ENCODE data around the gene ROS1. TPM values are rescaled to one million over a fixed set of nuclear protein-coding genes. Genes with fewer than 3 reads are reported as not detected.

Gene ROS1
- polyA plus RNA-seq, 3 donors = not detected

GRCh38 chr6:117338567-117338966 is 87.2 kb downstream of the ROS1 start:
- Mint-ChIP-seq H3K27ac (no peak overlapping the region), H3K4me3 (no peak overlapping the region), H3K27me3 (ENCODE audit: low read depth in 3 of 3) (no peaks in the 10 kb centered on the region), H3K4me1 (no peaks in the 10 kb centered on the region), H3K9me3 (peaks cover 0 to 5% (median 0%) of the 10 kb centered on the region in 7 donors), H3K36me3 (no peaks in the 10 kb centered on the region)
- H3K36me3 ChIP-seq (replicated peaks in 1 of 2; ENCODE audit: control insufficient read depth in 1 of 2, insufficient read depth in 2 of 2, low read length in 2 of 2) = no peaks in the 10 kb centered on the region
- H3K4me2 ChIP-seq (replicated peaks; ENCODE audit: extremely low read depth, low read length, poor library complexity, severe bottlenecking) = no peak overlapping the region
- DNase-seq = no peak
- intact Hi-C loops (cut with micrococcal nuclease) = no loop called here
- no peaks in the 10 kb centered on the region for H3K9me3 ChIP-seq (replicated peaks in 1 of 2; ENCODE audit: control insufficient read depth in 1 of 2, insufficient read depth in 1 of 2, low read length in 2 of 2)
- H3K9ac ChIP-seq (ENCODE audit: insufficient read depth, low read length, poor library complexity, severe bottlenecking) = no peak overlapping the region
- H3K4me1 ChIP-seq (ENCODE audit: control insufficient read depth in 1 of 2, insufficient read depth in 2 of 2, low read length in 2 of 2) = no peaks in the 10 kb centered on the region
- H3K79me2 ChIP-seq (ENCODE audit: insufficient read depth, low read length) = no peaks in the 10 kb centered on the region
- peaks cover 0 to 2% of the 10 kb centered on the region in 2 donors for H3K27me3 ChIP-seq (ENCODE audit: control insufficient read depth in 2 of 2, insufficient read depth in 2 of 2, low read length in 2 of 2)
- no peak overlapping the region for H3K27ac ChIP-seq (ENCODE audit: low read depth in 1 of 2, low read length in 2 of 2)
- no peak overlapping the region for H3K4me3 ChIP-seq (replicated peaks in 1 of 3; ENCODE audit: low read depth in 2 of 3, low read length in 3 of 3)
- no peak for TF ChIP-seq CTCF (IDR thresholded peaks at IDR 0.05)
- WGBS (ENCODE audit: insufficient coverage) = no CpG with 5 or more reads among the region's 1 CpG
- H4K20me1 ChIP-seq (ENCODE audit: insufficient read depth, low read length) = no peaks in the 10 kb centered on the region
- H2AFZ ChIP-seq (ENCODE audit: insufficient read depth, low read depth, low read length, poor library complexity, severe bottlenecking) = no peak overlapping the region

- WGBS (ENCODE audit: insufficient coverage) = 94% methylated on average over 6 of the region's 7 CpGs
- Mint-ChIP-seq H3K27me3 (ENCODE audit: low read depth in 3 of 3) (peaks cover 0 to 3% (median 2%) of the 10 kb centered on the region in 3 donors), H3K4me3 (no peak overlapping the region), H3K9me3 (peaks cover 0 to 14% (median 7%) of the 10 kb centered on the region in 7 donors), H3K4me1 (no peaks in the 10 kb centered on the region), H3K27ac (no peak overlapping the region), H3K36me3 (no peaks in the 10 kb centered on the region)
- H3K9me3 ChIP-seq (replicated peaks in 1 of 2; ENCODE audit: control insufficient read depth in 1 of 2, insufficient read depth in 1 of 2, low read length in 2 of 2) = peaks cover 0 to 14% of the 10 kb centered on the region in 2 donors
- DNase-seq = no peak
- no peak overlapping the region for H3K9ac ChIP-seq (ENCODE audit: insufficient read depth, low read length, poor library complexity, severe bottlenecking)
- no peaks in the 10 kb centered on the region for H3K36me3 ChIP-seq (replicated peaks in 1 of 2; ENCODE audit: control insufficient read depth in 1 of 2, insufficient read depth in 2 of 2, low read length in 2 of 2)
- TF ChIP-seq CTCF (IDR thresholded peaks at IDR 0.05) = no peak
- H3K79me2 ChIP-seq (ENCODE audit: insufficient read depth, low read length) = no peaks in the 10 kb centered on the region
- H3K4me2 ChIP-seq (replicated peaks; ENCODE audit: extremely low read depth, low read length, poor library complexity, severe bottlenecking) = no peak overlapping the region
- no peak overlapping the region for H3K27ac ChIP-seq (ENCODE audit: low read depth in 1 of 2, low read length in 2 of 2)
- intact Hi-C loops (cut with micrococcal nuclease) = no loop called here
- H3K27me3 ChIP-seq (ENCODE audit: control insufficient read depth in 2 of 2, insufficient read depth in 2 of 2, low read length in 2 of 2) = no peaks in the 10 kb centered on the region
- H2AFZ ChIP-seq (ENCODE audit: insufficient read depth, low read depth, low read length, poor library complexity, severe bottlenecking) = no peak overlapping the region
- H3K4me1 ChIP-seq (ENCODE audit: control insufficient read depth in 1 of 2, insufficient read depth in 2 of 2, low read length in 2 of 2) = no peaks in the 10 kb centered on the region
- no peak overlapping the region for H3K4me3 ChIP-seq (replicated peaks in 1 of 3; ENCODE audit: low read depth in 2 of 3, low read length in 3 of 3)
- H4K20me1 ChIP-seq (ENCODE audit: insufficient read depth, low read length) = no peaks in the 10 kb centered on the region
Measured at GRCh38 chr6:117329926-117330325, 95.8 kb downstream of the ROS1 start.

All from CD14-positive monocyte (primary cell).